ENCODE results near the gene MGST2.

GRCh38 chr4:139642364-139642763 lies 23.3 kb upstream of the MGST2 start:
- TF ChIP-seq, protein P1, sequence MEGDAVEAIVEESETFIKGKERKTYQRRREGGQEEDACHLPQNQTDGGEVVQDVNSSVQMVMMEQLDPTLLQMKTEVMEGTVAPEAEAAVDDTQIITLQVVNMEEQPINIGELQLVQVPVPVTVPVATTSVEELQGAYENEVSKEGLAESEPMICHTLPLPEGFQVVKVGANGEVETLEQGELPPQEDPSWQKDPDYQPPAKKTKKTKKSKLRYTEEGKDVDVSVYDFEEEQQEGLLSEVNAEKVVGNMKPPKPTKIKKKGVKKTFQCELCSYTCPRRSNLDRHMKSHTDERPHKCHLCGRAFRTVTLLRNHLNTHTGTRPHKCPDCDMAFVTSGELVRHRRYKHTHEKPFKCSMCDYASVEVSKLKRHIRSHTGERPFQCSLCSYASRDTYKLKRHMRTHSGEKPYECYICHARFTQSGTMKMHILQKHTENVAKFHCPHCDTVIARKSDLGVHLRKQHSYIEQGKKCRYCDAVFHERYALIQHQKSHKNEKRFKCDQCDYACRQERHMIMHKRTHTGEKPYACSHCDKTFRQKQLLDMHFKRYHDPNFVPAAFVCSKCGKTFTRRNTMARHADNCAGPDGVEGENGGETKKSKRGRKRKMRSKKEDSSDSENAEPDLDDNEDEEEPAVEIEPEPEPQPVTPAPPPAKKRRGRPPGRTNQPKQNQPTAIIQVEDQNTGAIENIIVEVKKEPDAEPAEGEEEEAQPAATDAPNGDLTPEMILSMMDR (IDR thresholded peaks at IDR 0.05; ENCODE audit: poor library complexity): no peak
- TF ChIP-seq EZH2 (IDR thresholded peaks at IDR 0.05; ENCODE audit: borderline replicate concordance): no peak
- TF ChIP-seq EZH2phosphoT487 (IDR thresholded peaks at IDR 0.05; ENCODE audit: low read depth, severe bottlenecking, unreplicated experiment): no peak

Data from hepatocyte (in vitro differentiated cells).